Measurements from ENCODE around the gene ATE1. TPM values are rescaled to one million over a fixed set of nuclear protein-coding genes. Genes with fewer than 3 reads are reported as not detected.

The ATE1 gene
- total and polyA plus RNA-seq, 4 donors = 4.2 to 47.8 (median 13.2) TPM

GRCh38 chr10:121841862-121842261 is 86.0 kb downstream of the ATE1 start:
- Histone ChIP-seq H3K9me3 (ENCODE audit: control insufficient read depth in 4 of 4, insufficient read depth in 3 of 4, low read length in 3 of 4) (no peaks in the 10 kb centered on the region), H3K27me3 (ENCODE audit: control insufficient read depth in 3 of 3, insufficient read depth in 3 of 3, low read length in 2 of 3) (no peaks in the 10 kb centered on the region), H3K4me3 (no peak overlapping the region), H3K4me1 (ENCODE audit: control insufficient read depth in 5 of 5, insufficient read depth in 5 of 5, low read length in 5 of 5) (peaks cover 0 to 2% (median 0%) of the 10 kb centered on the region in 5 donors), H3K27ac (ENCODE audit: low read depth in 1 of 2, low read length in 1 of 2) (no peak overlapping the region), H3K36me3 (ENCODE audit: control insufficient read depth in 4 of 4, insufficient read depth in 4 of 4, low read length in 4 of 4) (peaks cover 2 to 8% (median 5%) of the 10 kb centered on the region in 4 donors), H3K9ac (ENCODE audit: insufficient read depth in 1 of 2, low read length in 2 of 2) (no peak overlapping the region)
- DNase-seq = no peak
- TF ChIP-seq CTCF (IDR thresholded peaks at IDR 0.05; ENCODE audit: control extremely low read depth, extremely low read depth) = no peak
- no peak for ATAC-seq (ENCODE audit: insufficient read depth, low FRiP score)

- Histone ChIP-seq H3K36me3 (ENCODE audit: control insufficient read depth in 4 of 4, insufficient read depth in 4 of 4, low read length in 4 of 4) (peaks cover 6 to 8% (median 7%) of the 10 kb centered on the region in 4 donors), H3K4me1 (ENCODE audit: control insufficient read depth in 5 of 5, insufficient read depth in 5 of 5, low read length in 5 of 5) (peaks cover 0 to 2% (median 0%) of the 10 kb centered on the region in 5 donors), H3K4me3 (no peak overlapping the region), H3K9ac (ENCODE audit: insufficient read depth in 1 of 2, low read length in 2 of 2) (no peak overlapping the region), H3K27ac (ENCODE audit: low read depth in 1 of 2, low read length in 1 of 2) (no peak overlapping the region), H3K9me3 (ENCODE audit: control insufficient read depth in 4 of 4, insufficient read depth in 3 of 4, low read length in 3 of 4) (no peaks in the 10 kb centered on the region), H3K27me3 (ENCODE audit: control insufficient read depth in 3 of 3, insufficient read depth in 3 of 3, low read length in 2 of 3) (no peaks in the 10 kb centered on the region)
- whole genome bisulfite sequencing, 2 donors = 67 to 92% methylated on average over 4 of the region's 4 CpGs
- DNase-seq (no peak), ATAC-seq (ENCODE audit: insufficient read depth, low FRiP score) (no peak)
- no peak for TF ChIP-seq CTCF (IDR thresholded peaks at IDR 0.05; ENCODE audit: control extremely low read depth, extremely low read depth)
These were observed 88.9 kb downstream of the ATE1 start for GRCh38 chr10:121838931-121839330.

GRCh38 chr10:121838149-121838548 is 89.7 kb downstream of the ATE1 start:
- Histone ChIP-seq H3K9ac (ENCODE audit: insufficient read depth in 1 of 2, low read length in 2 of 2) (no peak overlapping the region), H3K36me3 (ENCODE audit: control insufficient read depth in 4 of 4, insufficient read depth in 4 of 4, low read length in 4 of 4) (peaks cover 6 to 8% (median 7%) of the 10 kb centered on the region in 4 donors), H3K4me3 (no peak overlapping the region), H3K4me1 (ENCODE audit: control insufficient read depth in 5 of 5, insufficient read depth in 5 of 5, low read length in 5 of 5) (peaks cover 0 to 4% (median 0%) of the 10 kb centered on the region in 5 donors), H3K27me3 (ENCODE audit: control insufficient read depth in 3 of 3, insufficient read depth in 3 of 3, low read length in 2 of 3) (no peaks in the 10 kb centered on the region), H3K9me3 (ENCODE audit: control insufficient read depth in 4 of 4, insufficient read depth in 3 of 4, low read length in 3 of 4) (no peaks in the 10 kb centered on the region), H3K27ac (ENCODE audit: low read depth in 1 of 2, low read length in 1 of 2) (no peak overlapping the region)
- no peak for TF ChIP-seq CTCF (IDR thresholded peaks at IDR 0.05; ENCODE audit: control extremely low read depth, extremely low read depth)
- ATAC-seq (ENCODE audit: insufficient read depth, low FRiP score) (no peak), DNase-seq (no peak)
- WGBS, 2 donors = 49 to 62% methylated on average over 4 of the region's 4 CpGs

GRCh38 chr10:121836171-121836570 is 91.7 kb downstream of the ATE1 start:
- no peak for ATAC-seq (ENCODE audit: insufficient read depth, low FRiP score)
- no peak for TF ChIP-seq CTCF (IDR thresholded peaks at IDR 0.05; ENCODE audit: control extremely low read depth, extremely low read depth)

More at GRCh38 chr10:121836171-121836570, 91.7 kb downstream of the ATE1 start:
- Histone ChIP-seq H3K9me3 (ENCODE audit: control insufficient read depth in 4 of 4, insufficient read depth in 3 of 4, low read length in 3 of 4) (no peaks in the 10 kb centered on the region), H3K27me3 (ENCODE audit: control insufficient read depth in 3 of 3, insufficient read depth in 3 of 3, low read length in 2 of 3) (no peaks in the 10 kb centered on the region), H3K27ac (ENCODE audit: low read depth in 1 of 2, low read length in 1 of 2) (no peak overlapping the region), H3K36me3 (ENCODE audit: control insufficient read depth in 4 of 4, insufficient read depth in 4 of 4, low read length in 4 of 4) (peaks cover 6 to 8% (median 6%) of the 10 kb centered on the region in 4 donors), H3K4me1 (ENCODE audit: control insufficient read depth in 5 of 5, insufficient read depth in 5 of 5, low read length in 5 of 5) (peaks cover 0 to 2% (median 0%) of the 10 kb centered on the region in 5 donors), H3K4me3 (no peak overlapping the region), H3K9ac (ENCODE audit: insufficient read depth in 1 of 2, low read length in 2 of 2) (no peak overlapping the region)
- 95 to 96% methylated on average over 6 of the region's 6 CpGs for WGBS, 2 donors
- no peak for DNase-seq
